NCI-H2107 (cell line): ENCODE results near the gene ZNF524.
A peak's percentile ranks its signal among the peaks of the same experiment; 100 is the strongest.

ENCODE experiments used
- DNase-seq: peaks from one replicate; lab custom pipeline; 2025; lab: John Stamatoyannopoulos, UW

The ZNF524 gene

DNA sequence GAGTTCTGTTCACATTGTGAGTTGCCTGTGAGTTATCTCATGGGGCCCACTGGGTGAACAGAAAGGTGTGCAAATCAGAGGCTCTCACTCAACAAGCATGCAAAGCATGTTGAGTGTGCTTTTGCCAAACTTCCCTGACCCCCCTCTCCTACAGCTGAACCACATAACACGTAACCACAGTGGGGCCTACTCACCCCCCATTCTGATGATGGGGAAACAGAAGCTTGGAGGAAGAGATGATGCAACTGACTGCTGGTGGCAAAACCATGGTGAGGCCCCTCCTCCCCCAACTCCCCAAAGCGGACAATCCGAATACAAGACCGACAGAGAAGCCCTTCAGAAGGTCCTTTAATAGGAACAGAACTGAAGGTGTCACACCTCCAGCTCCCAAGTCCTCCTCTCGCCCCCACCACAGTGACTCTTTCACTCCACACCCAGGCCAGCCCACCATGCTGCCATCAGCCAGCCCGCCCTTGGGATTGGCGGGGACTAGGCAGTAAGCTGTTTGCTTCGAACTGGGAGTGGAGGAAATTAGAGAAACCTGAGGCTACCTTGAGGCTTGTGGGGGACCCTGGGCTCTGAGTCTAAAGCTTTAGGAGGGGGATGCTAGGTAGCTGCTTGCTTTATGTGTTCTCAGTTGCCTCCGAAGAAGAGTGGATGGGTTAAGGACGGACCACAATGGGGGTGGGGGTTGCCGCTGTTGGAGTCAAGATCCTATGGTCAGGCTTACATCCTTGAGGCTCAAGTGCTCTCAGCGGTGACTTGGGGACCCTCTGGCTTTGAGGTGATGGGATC, 20.5 kb downstream of the ZNF524 start:
- no peak for DNase-seq

DNA sequence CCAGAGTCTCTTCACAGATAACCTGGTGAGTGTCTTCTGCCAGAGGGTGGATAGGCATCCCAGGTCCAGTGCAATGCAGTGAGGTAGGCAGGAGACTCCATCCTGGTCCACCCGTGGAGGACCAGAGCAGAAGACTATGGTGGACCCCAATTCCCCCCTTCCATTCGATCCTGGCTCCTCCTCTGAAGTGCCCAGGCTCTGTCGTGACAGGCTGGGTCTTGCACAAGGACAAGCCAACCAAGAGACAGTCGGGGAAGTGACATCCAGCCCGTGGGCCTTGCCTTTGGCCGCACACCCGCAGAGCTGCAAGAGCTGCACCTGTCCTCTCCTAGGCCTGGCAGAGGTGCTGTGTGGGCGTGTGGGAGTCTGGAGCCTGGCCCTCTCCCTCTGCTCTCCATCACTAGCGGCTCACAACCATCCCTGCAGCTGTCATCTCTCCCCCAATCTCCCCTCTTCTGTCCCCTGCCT, 21.2 kb downstream of the ZNF524 start:
- DNase-seq = no peak

DNA sequence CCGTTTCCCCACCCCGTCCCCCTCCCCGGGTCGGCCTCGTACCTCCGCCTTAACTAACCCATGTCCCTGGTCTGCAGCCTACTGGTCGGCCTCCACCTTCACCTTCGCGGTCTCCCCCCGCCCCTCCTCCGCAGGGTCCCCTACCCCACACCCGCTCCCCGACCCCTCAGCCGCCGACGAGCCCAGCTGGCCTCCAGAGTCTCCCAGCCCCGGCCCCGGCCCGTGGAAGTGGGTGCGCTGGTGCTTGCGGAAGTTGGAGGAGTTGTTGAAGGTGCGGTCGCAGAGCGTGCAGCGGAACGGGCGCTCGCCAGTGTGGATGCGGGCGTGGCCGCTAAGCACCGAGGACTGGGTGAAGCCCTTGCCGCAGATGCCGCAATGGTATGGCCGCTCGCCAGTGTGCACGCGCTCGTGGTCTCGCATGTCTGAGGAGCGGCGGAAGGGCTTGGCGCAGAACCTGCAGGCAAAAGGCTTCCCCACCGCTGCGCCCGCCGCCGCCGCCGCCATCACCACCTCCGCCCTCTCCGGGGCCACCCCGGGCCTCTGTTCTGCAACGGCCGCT, 21.7 kb downstream of the ZNF524 start:
- no peak for DNase-seq

DNA sequence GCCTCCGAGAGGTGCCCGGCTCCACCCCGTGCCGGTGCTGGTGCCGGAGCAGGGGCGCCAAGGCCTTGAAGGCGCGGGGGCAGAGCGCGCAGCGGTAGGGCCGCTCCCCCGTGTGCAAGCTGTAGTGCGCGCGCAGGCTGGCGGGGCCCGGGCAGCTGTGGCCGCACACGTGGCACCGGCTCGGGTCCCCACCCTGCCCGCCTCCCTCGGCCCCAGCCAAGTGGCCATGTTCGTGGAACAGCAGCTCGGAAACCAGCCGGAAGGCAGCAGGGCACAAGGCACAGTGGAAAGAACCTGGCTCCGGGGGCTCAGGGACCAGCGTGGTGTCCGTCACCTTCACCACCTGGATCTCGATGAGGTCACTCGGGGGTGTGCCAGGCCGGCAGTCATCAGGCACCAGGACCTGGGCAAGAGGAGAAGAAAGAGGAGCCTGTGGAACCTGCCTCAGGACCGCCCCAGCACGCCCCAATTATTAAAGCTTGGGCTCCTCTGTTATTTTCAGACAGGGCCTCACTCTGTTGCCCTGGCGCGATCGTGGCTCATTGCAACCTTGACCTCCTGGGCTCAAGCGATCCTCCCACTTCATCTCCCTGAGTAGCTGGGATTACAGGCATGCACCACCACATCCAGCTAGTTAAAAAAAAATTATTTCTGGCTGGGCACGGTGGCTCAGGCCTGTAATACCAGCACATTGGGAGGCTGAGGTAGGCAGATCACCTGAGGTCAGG, 22.3 kb downstream of the ZNF524 start:
- DNase-seq = no peak

DNA sequence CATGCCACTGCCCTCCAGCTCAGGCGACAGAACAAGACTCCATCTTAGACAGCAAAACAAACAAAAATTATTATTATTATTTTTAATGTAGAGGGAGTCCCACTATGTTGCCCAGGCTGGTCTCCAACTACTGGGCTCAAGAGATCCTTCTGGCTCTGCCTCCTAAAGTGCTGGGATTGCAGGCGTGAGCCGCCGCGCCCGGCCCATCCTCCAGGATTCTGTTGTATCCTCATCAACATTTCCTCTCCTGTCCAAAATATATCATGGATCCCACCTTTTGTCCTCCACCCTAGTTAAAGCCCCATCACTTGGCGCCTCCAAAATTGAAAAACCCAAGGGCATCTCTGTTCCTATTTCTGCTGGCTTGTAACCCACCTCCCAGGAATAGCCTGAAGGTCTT, 23.0 kb downstream of the ZNF524 start:
- DNase-seq = no peak

DNA sequence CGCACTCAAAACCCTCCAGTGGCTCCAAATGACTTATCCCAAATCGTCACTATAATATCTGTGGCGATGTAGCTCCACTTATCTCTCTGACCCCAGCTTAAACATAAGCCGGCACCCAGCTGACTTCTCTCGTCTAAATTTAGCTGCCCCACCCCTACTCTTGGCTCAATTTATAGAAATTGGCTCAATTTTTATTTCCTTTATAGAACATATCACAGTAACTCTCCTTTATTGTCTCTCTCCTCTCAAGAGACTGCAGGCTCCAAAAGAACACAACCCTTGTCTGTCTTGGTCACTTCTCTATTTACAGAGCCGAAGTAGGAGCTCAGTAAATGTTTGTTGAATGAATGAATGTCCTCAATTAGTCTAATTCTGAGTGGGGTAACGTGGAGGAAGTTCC, 23.5 kb downstream of the ZNF524 start:
- no peak for DNase-seq

DNA sequence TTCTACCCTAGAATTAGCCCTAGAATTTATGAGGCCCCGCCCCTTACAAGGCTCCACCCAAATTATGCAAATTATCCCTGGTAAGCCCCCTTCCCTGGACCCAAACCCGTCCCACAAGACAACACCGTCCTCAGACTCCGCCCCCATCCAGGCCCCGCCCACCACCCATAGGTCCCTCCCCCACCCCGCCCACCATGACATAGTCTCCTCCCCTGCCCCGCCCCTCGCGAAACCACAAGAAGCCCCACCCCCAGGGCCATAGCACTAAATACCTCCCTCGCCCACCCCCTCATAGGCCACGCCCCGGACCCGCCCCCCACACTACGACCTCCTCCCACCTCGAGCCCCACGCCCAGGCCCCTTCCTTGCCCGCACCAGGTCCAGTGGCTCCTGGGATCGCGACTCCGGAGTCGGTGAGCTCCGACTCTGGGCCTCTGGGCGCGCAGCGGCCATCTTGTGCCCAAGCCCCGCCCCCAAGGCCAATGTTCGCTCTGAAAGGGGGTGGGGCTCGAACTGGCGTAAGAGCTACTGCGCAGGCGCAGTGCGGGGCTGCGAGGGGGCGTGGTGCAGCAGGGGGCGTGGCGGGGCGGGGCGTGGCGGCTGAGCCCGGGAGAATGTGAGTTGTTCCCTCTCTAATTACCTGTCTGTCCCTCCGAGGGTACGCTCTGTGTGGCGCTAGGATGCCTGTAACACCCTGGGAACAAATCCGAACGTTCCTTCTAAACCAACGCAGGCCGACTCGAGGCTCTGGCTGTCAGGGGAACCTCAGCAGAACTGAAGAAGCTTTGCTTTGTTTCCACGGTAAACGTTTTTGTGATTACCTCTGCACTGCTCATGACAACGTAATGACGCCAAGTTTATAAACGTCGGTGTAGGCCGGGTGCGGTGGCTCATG, 24.3 kb downstream of the ZNF524 start, which contains the start of gene ZNF784:
Gene ZNF784, minus strand, starts transcription at position 458 of the 895 bp plus-strand sequence. Its CDS starts 5 bp downstream, at position 453.
- peak; percentile 88 for DNase-seq

DNA sequence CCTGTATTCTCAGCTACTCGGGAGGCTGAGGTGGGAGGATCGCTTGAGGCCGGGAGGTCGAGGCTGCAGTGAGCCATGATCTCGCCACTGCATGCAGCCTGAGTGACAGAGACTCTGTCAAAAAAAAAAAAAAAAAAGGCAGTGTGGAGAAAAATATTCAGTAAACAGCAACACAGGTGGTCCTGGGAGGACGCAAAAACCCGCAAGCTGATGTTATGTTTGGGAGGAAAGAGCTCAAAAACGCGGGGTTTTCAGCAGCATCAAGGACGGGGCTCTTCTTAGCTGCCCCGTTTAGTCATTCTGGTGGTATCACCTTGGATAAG, 24.9 kb downstream of the ZNF524 start:
- DNase-seq = no peak

DNA sequence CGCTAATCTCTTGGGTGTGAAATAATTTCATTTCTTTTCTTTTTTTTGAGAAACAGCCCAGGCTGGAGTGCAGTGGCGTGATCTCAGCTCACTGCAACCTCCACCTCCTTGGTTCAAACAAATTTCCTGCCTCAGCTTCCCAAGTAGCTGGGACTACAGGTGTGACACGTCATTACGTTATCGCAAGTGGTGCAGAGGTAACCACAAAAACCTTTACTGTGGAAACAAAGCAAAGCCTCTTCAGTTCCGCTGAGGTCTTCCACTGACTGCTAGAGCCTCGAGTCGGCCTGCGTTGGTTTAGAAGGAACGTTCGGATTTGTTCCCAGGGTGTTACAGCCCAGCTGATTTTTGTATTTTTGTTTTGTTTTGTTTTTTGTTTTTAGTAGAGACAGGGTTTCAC, 26.3 kb downstream of the ZNF524 start:
- DNase-seq = no peak

DNA sequence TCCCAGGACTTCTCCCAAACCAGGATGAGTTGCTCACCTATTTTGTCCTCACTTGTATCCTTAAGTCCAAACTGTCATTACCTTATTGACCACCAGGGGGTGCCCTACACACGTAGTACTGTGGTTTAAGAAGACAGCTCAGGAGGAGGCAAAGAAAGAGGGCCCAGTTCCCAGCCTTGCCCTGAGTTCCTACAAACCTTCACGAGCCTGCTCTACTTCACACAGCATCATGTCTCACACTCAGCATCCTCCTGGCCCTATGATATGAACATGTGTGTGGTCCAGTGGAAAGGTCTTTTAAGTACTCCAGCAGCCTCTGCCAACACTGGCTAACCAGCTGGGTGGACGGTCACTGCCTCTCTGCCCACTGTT, 32.4 kb downstream of the ZNF524 start:
- DNase-seq = peak; percentile 92

DNA sequence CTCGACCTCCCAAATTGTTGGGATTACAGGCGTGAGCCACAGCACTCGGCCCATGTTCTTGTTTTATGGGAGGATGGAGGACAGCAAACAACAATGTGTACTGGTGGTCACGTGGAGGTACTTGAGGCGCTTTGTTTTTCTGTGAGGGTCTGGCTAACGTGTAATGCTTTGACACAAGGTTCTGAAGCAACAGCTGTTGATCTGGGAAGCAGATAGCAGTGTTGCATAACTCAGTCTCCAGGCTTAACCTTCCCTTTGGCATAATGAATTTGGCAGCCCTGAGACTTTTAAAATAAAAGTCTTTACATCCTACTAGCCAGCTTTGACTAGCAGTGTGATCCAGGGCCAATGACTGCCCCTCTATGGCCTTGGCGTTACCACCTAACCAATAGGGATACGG, 33.8 kb downstream of the ZNF524 start:
- DNase-seq = no peak

DNA sequence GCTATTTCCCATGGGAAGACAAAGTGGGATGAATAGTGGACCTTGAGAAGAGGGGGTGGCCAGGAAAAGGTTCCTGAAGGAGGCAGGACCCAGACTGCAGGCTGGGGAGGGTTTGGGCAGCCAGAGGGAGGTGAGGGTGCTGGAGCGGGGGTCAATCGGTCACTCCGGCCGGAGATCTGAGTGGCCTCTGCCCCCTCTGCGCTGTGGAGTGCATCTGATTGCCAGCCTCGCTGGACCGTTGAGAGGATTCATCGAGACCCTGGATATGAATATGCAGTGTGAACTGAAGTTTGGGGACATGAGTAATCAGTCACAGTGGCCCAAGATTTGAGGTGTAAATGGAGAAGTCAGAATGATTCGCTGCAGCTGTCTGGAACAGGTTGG, 35.2 kb downstream of the ZNF524 start:
- DNase-seq = no peak

DNA sequence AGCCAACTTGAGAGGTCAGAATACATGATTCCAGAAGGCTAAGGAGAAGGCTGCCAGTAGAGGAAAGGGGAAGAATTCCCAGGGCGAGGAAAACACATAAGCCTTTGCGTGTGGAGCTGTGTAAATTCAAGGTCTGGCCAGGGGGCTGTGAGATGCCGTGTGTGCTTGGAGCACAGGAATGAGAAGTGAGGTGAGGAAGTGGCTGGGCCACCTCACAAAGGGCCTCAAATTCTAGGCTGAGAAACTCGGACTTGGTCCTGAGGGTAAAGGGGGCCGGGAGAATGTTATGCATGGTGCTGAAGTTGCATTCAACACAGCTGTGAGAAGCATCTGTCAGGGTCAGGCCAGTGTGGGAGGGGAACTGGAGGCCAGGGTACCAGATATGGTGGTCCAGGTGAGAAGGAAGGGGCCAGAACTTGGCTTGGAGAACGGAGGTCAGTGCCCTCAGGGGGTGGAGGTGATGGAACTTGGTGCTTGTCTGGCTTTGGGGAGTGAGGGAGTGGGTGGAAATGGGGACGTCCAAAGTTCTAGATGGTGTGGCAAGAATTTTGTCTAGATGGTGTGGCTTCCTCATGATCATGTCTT, 35.9 kb downstream of the ZNF524 start:
- no peak for DNase-seq

DNA sequence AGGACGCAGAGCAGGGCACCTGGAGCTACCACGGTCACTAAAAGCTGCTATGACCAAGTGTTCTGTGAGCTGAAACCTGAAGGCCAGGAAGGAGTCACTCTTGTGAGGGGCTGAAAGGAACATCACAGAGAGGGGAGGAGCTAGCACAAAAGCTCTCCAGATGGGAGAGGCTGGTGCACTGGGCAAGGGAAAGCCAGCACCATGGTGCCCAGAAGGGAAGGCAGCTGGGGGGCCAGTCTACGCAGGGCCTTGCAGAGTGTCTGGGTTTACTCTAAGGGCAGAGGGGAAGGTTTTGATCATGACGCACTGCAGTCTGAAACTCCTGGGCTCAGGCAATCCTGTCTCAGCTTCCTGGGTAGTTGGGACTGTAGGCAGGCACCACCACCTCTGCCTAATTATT, 36.6 kb downstream of the ZNF524 start:
- DNase-seq = no peak

DNA sequence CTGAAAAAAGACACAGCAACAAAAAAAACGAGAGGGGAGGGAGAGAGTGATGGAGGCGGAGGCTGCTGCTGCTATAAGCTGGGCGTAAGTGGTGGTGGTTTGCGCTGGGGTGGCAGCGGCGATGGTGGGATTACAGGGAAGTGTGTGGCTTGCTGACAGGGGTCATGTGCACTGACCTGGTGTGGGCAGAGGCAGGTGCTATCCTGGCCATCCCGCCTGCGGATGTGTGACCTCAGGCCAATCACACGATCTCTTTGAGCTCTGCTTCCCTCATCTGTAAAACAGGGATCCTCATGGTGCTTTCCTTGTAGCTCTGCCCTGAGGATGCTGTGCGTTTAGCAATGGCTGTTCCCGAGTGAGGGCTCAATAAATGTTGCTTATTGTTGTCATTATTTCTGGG, 37.4 kb downstream of the ZNF524 start:
- DNase-seq = no peak

DNA sequence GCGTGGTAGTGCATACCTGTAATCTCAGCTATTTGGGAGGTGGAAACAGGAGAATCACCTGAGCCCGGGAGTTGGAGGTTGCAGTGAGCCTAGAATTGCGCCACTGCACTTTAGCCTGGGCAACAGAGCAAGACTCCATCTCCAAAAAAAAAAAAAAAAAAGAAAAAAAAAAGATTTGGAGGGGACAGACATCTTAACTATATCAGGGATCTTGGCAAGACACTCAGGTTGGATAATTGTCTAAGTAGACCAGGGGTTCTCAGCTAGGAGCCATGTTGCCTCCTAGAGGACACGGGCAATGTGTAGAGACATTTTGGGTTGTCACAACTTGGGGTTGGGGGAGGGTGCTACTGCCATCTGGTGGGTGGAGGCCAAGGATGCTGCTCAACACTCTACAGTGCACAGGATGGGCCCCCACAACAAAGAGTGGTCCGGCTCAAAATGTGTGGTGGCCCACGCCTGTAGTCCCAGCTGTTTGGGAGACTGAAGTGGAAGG, 38.8 kb downstream of the ZNF524 start:
- no peak for DNase-seq

DNA sequence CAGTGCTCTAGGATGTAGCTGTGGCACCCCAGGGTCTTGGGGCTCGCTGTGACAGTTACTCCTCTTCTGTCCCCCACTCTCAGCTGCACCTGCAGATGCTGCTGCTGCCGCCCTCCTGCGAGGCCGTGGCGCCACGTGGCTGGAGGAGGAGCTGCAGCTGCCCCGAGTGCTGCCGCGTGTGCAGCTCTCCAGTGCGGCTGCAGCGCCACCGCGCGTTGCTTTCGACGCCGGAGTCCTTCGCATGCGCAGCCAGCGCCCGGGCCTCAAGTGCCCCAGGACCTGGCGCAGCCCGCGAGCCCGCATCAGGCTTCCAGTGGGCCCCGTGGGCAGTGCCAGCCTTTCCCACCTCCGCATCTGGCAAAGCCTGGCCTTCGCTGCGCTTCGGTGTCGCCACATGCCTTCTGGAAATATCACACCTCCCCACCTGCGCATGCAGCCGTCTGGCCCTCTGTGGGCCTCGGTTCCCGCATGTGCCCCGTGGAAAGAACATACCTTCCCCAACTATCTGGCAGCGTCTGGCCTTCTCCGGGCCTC, 40.0 kb downstream of the ZNF524 start:
- DNase-seq = no peak

DNA sequence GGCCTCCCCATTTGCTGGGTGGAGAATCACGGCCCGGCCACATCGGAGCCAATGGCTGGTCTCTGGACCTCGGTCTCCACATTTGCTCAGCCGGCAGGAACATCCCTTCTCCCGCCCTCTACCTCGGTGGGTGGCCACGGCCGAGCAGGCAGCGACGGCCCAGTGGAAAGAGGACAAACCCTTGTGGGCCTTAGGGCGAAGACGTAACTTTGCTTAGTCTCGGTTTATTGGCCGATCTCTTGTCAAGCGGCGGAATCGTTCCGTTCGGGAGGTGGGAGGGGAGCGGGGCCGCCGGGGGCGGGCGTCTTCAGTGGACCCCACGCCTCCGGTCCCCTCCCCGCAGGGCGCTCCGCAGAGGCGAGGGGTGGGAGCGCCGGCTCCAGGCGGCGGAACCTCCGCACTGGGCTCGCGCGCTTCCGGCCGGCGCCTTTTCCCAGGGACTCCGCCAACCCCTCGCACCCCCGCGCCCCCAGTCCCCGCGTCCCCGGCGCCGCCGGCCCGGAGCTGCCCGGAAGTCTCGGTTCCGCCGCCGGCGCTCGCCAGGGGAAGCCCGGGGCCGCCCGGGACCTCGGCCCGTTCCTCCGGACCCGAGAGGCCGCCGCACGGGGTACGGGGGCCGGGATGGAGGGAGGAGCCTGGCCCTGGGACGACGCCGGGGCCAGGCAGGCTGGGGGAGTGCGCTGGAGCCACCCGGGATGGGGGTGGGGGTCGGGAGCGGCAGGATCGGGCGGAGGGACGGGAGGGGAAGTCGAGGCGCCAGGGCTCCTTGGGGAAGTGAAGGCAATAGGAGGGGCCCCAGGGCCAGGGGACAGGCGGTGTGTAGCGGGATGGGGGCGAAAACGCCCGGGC, 40.7 kb downstream of the ZNF524 start, which contains the start of gene ZNF580:
Gene ZNF580, plus strand, starts transcription at position 426 of the 849 bp plus-strand sequence. CDS start 1,507 bp downstream, outside the sequence.
- no peak for DNase-seq

DNA sequence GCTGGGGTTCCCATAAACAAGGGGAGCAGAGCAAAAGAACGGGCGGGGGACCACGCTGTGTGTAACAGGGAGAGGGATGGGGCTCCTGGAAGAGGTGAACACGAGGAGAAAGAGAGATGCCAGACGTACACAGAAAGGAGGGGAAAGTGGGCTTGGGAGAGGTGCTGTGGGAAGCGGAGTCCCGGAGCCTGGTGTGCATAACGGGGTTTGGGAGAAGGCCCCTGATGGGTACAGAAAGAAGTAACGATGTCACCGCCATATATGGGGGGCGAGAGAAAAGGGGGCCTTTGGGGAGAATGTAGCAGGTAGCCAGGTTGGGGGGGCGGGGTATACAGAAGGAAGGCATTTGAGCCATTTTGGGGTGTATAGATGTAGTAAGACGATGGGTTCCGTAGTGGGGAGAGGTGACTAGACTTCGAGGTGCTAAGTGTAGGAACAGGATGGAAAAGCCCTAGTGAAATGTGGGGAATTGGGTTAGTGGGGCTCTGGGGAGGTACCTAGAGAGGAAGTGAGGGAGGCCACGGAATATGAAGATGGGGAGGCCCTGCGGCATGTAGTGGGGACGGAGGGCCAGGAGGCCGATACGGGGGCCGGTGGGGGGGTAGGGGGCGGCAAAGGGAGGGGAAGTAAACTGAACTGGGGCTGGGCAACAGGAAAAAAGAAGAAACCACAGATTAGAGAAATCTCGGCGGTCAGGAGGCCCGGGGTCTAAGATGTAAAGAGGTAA, 41.5 kb downstream of the ZNF524 start:
- no peak for DNase-seq
